ENCODE measurements around the gene RPS15.

The RPS15 gene

GRCh38 chr19:1408300-1409203, 29.6 kb upstream of the RPS15 start:
- Histone ChIP-seq H3K4me2 (ENCODE audit: low read length) (peak overlapping the region; percentile 98), H3K4me1 (ENCODE audit: low read length) (peaks cover 34% of the 10 kb centered on the region), H3K9ac (ENCODE audit: low read length) (peak overlapping the region; percentile 100), H3K36me3 (replicated peaks; ENCODE audit: low read depth, low read length) (peaks cover 47% of the 10 kb centered on the region), H4K20me1 (ENCODE audit: insufficient read depth, low read length) (peaks cover 51% of the 10 kb centered on the region), H3K79me2 (ENCODE audit: low read length) (peaks cover 62% of the 10 kb centered on the region), H3K4me3 (ENCODE audit: low read length) (peak overlapping the region; percentile 95), H3K9me3 (ENCODE audit: insufficient read depth, low read length) (no peaks in the 10 kb centered on the region), H3K27ac (ENCODE audit: low read length) (peak overlapping the region; percentile 85), H2AFZ (ENCODE audit: low read depth, low read length) (no peak overlapping the region), H3K27me3 (ENCODE audit: low read depth, low read length) (no peaks in the 10 kb centered on the region)
- no peak for TF ChIP-seq EZH2phosphoT487 (IDR thresholded peaks at IDR 0.05; ENCODE audit: low read depth)
- TF ChIP-seq, protein P1, sequence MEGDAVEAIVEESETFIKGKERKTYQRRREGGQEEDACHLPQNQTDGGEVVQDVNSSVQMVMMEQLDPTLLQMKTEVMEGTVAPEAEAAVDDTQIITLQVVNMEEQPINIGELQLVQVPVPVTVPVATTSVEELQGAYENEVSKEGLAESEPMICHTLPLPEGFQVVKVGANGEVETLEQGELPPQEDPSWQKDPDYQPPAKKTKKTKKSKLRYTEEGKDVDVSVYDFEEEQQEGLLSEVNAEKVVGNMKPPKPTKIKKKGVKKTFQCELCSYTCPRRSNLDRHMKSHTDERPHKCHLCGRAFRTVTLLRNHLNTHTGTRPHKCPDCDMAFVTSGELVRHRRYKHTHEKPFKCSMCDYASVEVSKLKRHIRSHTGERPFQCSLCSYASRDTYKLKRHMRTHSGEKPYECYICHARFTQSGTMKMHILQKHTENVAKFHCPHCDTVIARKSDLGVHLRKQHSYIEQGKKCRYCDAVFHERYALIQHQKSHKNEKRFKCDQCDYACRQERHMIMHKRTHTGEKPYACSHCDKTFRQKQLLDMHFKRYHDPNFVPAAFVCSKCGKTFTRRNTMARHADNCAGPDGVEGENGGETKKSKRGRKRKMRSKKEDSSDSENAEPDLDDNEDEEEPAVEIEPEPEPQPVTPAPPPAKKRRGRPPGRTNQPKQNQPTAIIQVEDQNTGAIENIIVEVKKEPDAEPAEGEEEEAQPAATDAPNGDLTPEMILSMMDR (IDR thresholded peaks at IDR 0.05; ENCODE audit: low read depth, low read length), result no peak

- TF ChIP-seq EZH2phosphoT487 (IDR thresholded peaks at IDR 0.05; ENCODE audit: low read depth), result no peak
- TF ChIP-seq, protein P1 (IDR thresholded peaks at IDR 0.05; ENCODE audit: low read depth, low read length), result no peak
- Histone ChIP-seq H3K79me2 (ENCODE audit: low read length) (peaks cover 70% of the 10 kb centered on the region), H3K9me3 (ENCODE audit: insufficient read depth, low read length) (no peaks in the 10 kb centered on the region), H3K4me3 (ENCODE audit: low read length) (peak overlapping the region; percentile 95), H3K4me1 (ENCODE audit: low read length) (peaks cover 42% of the 10 kb centered on the region), H2AFZ (ENCODE audit: low read depth, low read length) (no peak overlapping the region), H3K36me3 (replicated peaks; ENCODE audit: low read depth, low read length) (peaks cover 53% of the 10 kb centered on the region), H3K9ac (ENCODE audit: low read length) (peak overlapping the region; percentile 100), H3K4me2 (ENCODE audit: low read length) (peak overlapping the region; percentile 98), H3K27me3 (ENCODE audit: low read depth, low read length) (no peaks in the 10 kb centered on the region), H3K27ac (ENCODE audit: low read length) (peak overlapping the region; percentile 85), H4K20me1 (ENCODE audit: insufficient read depth, low read length) (peaks cover 59% of the 10 kb centered on the region)
Observed at GRCh38 chr19:1409204-1410005, 28.8 kb upstream of the RPS15 start.

- H3K79me2 ChIP-seq (ENCODE audit: low read length), result peaks cover 79% of the 10 kb centered on the region
- no peak overlapping the region for H3K27ac ChIP-seq (ENCODE audit: low read length)
- H3K27me3 ChIP-seq (ENCODE audit: low read depth, low read length), result no peaks in the 10 kb centered on the region
- H4K20me1 ChIP-seq (ENCODE audit: insufficient read depth, low read length), result peaks cover 67% of the 10 kb centered on the region
- peaks cover 50% of the 10 kb centered on the region for H3K4me1 ChIP-seq (ENCODE audit: low read length)
- peaks cover 53% of the 10 kb centered on the region for H3K36me3 ChIP-seq (replicated peaks; ENCODE audit: low read depth, low read length)
- no peak overlapping the region for H3K9ac ChIP-seq (ENCODE audit: low read length)
- TF ChIP-seq, protein P1 (IDR thresholded peaks at IDR 0.05; ENCODE audit: low read depth, low read length), result no peak
- TF ChIP-seq EZH2phosphoT487 (IDR thresholded peaks at IDR 0.05; ENCODE audit: low read depth), result no peak
- peak overlapping the region; percentile 98; the same call in 1 of the 2 replicates for H3K4me2 ChIP-seq (ENCODE audit: low read length)
- no peaks in the 10 kb centered on the region for H3K9me3 ChIP-seq (ENCODE audit: insufficient read depth, low read length)
- H3K4me3 ChIP-seq (ENCODE audit: low read length), result peak overlapping the region; percentile 95; the same call in 1 of the 2 replicates
- no peak overlapping the region for H2AFZ ChIP-seq (ENCODE audit: low read depth, low read length)
Observed at GRCh38 chr19:1410136-1410786, 27.9 kb upstream of the RPS15 start.
